Retina (tissue), 1 donor: Measurements from ENCODE around the gene HTRA3.

ENCODE experiments used
- DNase-seq: peaks from one replicate; pipeline ENCODE4 v3.0.0-alpha.2; 2016

HTRA3 gene

GRCh38 chr4:8250227-8250626, 19.3 kb upstream of the HTRA3 start:
- no peak for DNase-seq

- no peak for DNase-seq
These were observed 18.9 kb upstream of the HTRA3 start for GRCh38 chr4:8250637-8251036.

- no peak for DNase-seq
These were observed 18.3 kb upstream of the HTRA3 start for GRCh38 chr4:8251110-8251883.

GRCh38 chr4:8252301-8253173, 17.0 kb upstream of the HTRA3 start:
- no peak for DNase-seq

GRCh38 chr4:8254076-8254475, 15.5 kb upstream of the HTRA3 start:
- DNase-seq: no peak

GRCh38 chr4:8255698-8256441, 13.7 kb upstream of the HTRA3 start:
- DNase-seq: no peak

GRCh38 chr4:8257854-8258253, 11.7 kb upstream of the HTRA3 start:
- no peak for DNase-seq

GRCh38 chr4:8258552-8259212, 10.9 kb upstream of the HTRA3 start:
- DNase-seq: no peak

GRCh38 chr4:8259743-8260430, 9.7 kb upstream of the HTRA3 start:
- no peak for DNase-seq

GRCh38 chr4:8260656-8261111, 8.9 kb upstream of the HTRA3 start:
- no peak for DNase-seq

- DNase-seq: peak; percentile 59
These were observed 7.6 kb upstream of the HTRA3 start for GRCh38 chr4:8261851-8262535.

- peak; percentile 61 for DNase-seq
These were observed 6.8 kb upstream of the HTRA3 start for GRCh38 chr4:8262637-8263322.

- DNase-seq: no peak
These were observed 6.2 kb upstream of the HTRA3 start for GRCh38 chr4:8263397-8263796.

- DNase-seq: no peak
These were observed 5.4 kb upstream of the HTRA3 start for GRCh38 chr4:8264106-8264505.

GRCh38 chr4:8265171-8265929, 4.2 kb upstream of the HTRA3 start:
- DNase-seq: no peak

GRCh38 chr4:8266088-8266487, 3.5 kb upstream of the HTRA3 start:
- DNase-seq: no peak

- no peak for DNase-seq
These were observed 3.0 kb upstream of the HTRA3 start for GRCh38 chr4:8266508-8266907.

GRCh38 chr4:8267077-8267476, 2.5 kb upstream of the HTRA3 start:
- no peak for DNase-seq

- no peak for DNase-seq
These were observed 1.3 kb upstream of the HTRA3 start for GRCh38 chr4:8268211-8268610.

GRCh38 chr4:8268901-8269534, 536 bp upstream of the HTRA3 start:
- DNase-seq: no peak
